ACC112 (cell line): ENCODE measurements around the gene HPS3.
"Not testable (repeated sequence)": the region's sequence is repeated elsewhere in the genome, so short reads cannot be mapped to it uniquely, and the experiment has no call there.

Experiments used
- H2AFZ ChIP-seq: fragments of 200-600 bp; sonication (generic); one replicate; pipeline ENCODE4 v1.6.0; 2017; ENCODE audit warnings: antibody characterized with exemption, low read length; ENCODE audit not compliant: unreplicated experiment
- H3K27ac ChIP-seq: fragments of 200-600 bp; sonication (generic); 2 replicates; pipeline ENCODE4 v1.5.1; 2014; ENCODE audit warnings: low read depth, mild to moderate bottlenecking, antibody characterized with exemption, low read length, moderate library complexity
- H3K27me3 ChIP-seq: fragments of 200-600 bp; sonication (generic); 2 replicates; pipeline ENCODE4 v1.6.1; 2014; ENCODE audit warnings: mild to moderate bottlenecking, antibody characterized with exemption, low read length, moderate library complexity, mixed read lengths; ENCODE audit not compliant: insufficient read depth
- H3K36me3 ChIP-seq: fragments of 200-600 bp; sonication (generic); 2 replicates; pipeline ENCODE4 v1.6.1; 2016; ENCODE audit warnings: mild to moderate bottlenecking, antibody characterized with exemption, low read length, moderate library complexity, mixed read lengths; ENCODE audit not compliant: insufficient read depth
- H3K4me1 ChIP-seq: fragments of 200-600 bp; sonication (generic); one replicate; pipeline ENCODE4 v1.6.1; 2016; ENCODE audit warnings: low read length, mixed read lengths; ENCODE audit not compliant: insufficient read depth, unreplicated experiment, control insufficient read depth
- H3K4me3 ChIP-seq: fragments of 200-600 bp; sonication (generic); 2 replicates; pipeline ENCODE4 v1.5.1; 2014; ENCODE audit warnings: mild to moderate bottlenecking, low read depth, low read length
- H3K79me2 ChIP-seq: fragments of 200-600 bp; sonication (generic); one replicate; pipeline ENCODE4 v1.6.0; 2016; ENCODE audit warnings: low read length; ENCODE audit not compliant: control insufficient read depth, unreplicated experiment, insufficient read depth

The HPS3 gene

DNA sequence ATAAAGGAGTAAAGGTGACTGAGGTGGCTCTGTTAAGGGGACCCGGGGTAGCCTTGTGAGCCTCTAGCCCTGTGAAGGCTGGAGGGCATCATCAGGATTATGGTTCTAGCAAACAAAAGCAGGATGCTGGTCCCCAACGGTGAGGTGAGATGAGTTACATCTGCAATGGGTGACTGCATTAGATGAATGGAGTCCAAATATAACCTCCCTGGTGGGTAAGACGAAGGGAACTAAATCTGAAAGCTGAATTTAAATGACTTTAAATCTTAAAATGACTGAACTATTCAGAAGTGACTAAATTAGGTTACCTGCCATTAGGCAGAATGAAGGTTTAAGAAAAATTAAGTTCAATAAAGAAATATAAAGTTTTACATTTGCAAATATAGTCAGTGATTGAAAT lies 38.5 kb upstream of the HPS3 start:
- H3K27ac ChIP-seq = no peak overlapping the region
- no peaks in the 10 kb centered on the region for H3K36me3 ChIP-seq
- no peaks in the 10 kb centered on the region for H3K27me3 ChIP-seq
- no peak overlapping the region for H3K4me3 ChIP-seq
- H3K4me1 ChIP-seq = no peaks in the 10 kb centered on the region
- H3K79me2 ChIP-seq = peaks cover 2% of the 10 kb centered on the region
- H2AFZ ChIP-seq = no peak overlapping the region

DNA sequence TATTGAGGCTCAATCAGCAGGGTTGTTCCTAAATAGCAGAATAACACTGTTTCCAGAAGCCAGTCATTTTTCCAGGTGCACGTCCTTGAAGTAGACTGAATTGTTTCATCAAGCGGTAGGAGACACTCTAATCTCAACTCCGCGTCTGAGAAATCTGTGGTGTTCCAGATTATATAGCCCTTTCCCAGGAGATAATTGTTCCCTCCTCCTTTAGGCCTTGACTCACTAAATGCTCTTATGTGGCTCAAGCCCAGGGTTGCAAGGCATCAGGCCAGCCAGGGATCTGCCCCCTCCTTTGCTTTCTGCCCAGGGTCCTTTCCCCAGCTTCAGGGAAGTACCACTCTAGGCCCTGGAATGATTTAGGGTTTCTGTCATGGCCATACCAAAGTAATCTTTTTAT lies 37.5 kb upstream of the HPS3 start:
- Histone ChIP-seq H3K27me3 (no peaks in the 10 kb centered on the region), H2AFZ (no peak overlapping the region), H3K27ac (no peak overlapping the region), H3K4me3 (no peak overlapping the region), H3K36me3 (no peaks in the 10 kb centered on the region), H3K79me2 (no peaks in the 10 kb centered on the region), H3K4me1 (no peaks in the 10 kb centered on the region)

DNA sequence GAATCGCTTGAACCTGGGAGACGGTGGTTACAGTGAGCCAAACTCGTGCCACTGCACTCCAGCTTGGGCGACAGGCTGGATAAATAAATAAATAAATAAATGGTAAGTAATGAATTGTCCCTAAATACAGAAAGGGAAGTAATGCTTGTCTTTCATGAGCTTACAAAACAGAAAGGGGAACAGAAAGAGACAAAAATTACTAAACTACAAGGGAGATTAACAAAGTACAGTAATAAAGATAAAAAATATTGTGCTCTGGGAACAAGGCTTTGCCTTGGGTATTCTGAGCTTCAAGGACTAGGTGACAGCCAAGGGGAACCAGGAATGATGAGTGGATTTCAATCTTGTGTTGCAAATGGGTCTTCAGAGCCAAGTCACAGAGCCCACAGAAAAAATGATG lies 34.0 kb upstream of the HPS3 start:
- H2AFZ ChIP-seq = no peak overlapping the region
- H3K27ac ChIP-seq = no peak overlapping the region
- H3K36me3 ChIP-seq = no peaks in the 10 kb centered on the region
- no peaks in the 10 kb centered on the region for H3K4me1 ChIP-seq
- no peaks in the 10 kb centered on the region for H3K27me3 ChIP-seq
- H3K79me2 ChIP-seq = no peaks in the 10 kb centered on the region
- H3K4me3 ChIP-seq = no peak overlapping the region

DNA sequence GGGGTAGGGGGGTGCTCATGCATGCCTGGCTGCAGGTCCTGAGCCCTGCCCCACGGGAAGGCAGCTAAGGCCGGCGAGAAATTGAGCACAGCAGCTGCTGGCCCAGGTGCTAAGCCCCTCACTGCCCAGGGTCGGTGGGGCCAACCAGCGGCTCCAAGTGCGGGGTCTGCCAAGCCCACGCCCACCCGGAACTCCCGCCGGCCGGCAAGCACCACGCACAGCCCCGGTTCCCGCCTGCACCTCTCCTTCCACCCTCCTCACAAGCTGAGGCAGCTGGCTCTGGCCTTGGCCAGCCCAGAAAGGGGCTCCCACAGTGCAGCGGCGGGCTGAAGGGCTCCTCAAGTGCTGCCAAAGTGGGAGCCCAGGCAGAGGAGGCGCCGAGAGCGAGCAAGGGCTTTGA lies 31.5 kb upstream of the HPS3 start:
- H3K4me1 ChIP-seq = not testable (repeated sequence)

DNA sequence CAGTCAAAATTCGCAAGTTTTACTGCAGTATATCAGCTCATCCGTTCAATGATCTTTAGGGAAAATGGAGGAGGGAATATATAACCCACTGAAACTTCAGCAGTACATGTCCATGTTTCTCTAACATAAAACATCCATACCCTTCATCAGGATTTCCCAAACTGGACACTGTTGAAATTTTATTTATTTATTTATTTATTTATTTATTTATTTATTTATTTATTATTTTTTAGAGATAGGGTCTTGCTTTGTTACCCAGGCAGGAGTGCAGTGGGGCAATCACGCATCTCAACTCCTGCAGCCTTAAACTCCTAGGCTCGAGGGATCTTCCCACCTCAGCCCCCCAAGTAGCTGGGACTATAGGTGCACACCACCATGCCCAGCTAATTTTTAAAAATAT lies 28.3 kb upstream of the HPS3 start:
- Histone ChIP-seq H3K79me2 (no peaks in the 10 kb centered on the region), H3K27ac (no peak overlapping the region), H3K27me3 (no peaks in the 10 kb centered on the region), H2AFZ (no peak overlapping the region), H3K4me3 (no peak overlapping the region), H3K36me3 (no peaks in the 10 kb centered on the region), H3K4me1 (no peaks in the 10 kb centered on the region)

More for the DNA sequence above, 31.5 kb upstream of the HPS3 start:
- not testable (repeated sequence) for H3K27me3 ChIP-seq, H3K27ac ChIP-seq, H3K79me2 ChIP-seq, H3K4me3 ChIP-seq, H2AFZ ChIP-seq, H3K36me3 ChIP-seq

DNA sequence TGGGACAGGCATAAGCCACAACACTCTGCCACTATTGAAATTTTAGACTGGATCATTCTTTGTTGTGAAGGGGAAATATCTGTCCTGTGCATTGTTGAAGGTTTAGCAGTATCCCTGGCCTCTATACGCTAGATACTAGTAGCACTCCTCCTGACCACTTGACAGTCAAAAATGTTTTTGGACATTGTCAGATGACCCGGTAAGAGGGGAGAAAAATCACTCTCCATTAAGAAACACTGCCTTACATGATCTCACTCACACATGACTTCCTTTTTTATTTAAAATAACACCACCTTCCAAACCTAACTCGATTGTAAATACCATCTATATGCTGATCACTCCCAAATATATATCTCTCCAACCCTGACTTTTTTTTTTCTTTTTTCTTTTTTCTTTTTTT lies 27.8 kb upstream of the HPS3 start:
- no peak overlapping the region for H3K27ac ChIP-seq
- no peak overlapping the region for H3K4me3 ChIP-seq
- H3K27me3 ChIP-seq = no peaks in the 10 kb centered on the region
- no peaks in the 10 kb centered on the region for H3K4me1 ChIP-seq
- H3K79me2 ChIP-seq = no peaks in the 10 kb centered on the region
- no peaks in the 10 kb centered on the region for H3K36me3 ChIP-seq
- H2AFZ ChIP-seq = no peak overlapping the region

DNA sequence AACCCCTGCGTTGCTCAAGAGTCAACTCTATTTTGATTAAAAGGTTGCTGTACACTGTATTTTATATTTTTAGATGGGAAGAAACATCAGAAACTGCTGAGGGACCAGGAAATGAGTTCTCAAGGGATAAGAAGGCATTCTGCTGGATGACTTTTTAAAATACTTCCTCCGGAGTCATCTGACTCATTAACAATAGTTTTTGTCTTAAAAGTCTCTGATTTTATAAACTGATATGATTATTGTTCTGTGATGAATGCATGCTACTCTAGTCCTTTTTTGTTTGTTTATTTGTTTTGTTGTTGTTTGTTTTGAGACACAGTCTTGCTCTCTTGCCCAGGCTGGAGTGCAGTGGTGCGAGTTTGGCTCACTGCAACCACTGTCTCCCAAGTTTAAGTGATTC lies 25.0 kb upstream of the HPS3 start:
- Histone ChIP-seq H2AFZ (no peak overlapping the region), H3K79me2 (no peaks in the 10 kb centered on the region), H3K4me1 (no peaks in the 10 kb centered on the region), H3K4me3 (no peak overlapping the region), H3K27me3 (no peaks in the 10 kb centered on the region), H3K36me3 (no peaks in the 10 kb centered on the region), H3K27ac (no peak overlapping the region)

DNA sequence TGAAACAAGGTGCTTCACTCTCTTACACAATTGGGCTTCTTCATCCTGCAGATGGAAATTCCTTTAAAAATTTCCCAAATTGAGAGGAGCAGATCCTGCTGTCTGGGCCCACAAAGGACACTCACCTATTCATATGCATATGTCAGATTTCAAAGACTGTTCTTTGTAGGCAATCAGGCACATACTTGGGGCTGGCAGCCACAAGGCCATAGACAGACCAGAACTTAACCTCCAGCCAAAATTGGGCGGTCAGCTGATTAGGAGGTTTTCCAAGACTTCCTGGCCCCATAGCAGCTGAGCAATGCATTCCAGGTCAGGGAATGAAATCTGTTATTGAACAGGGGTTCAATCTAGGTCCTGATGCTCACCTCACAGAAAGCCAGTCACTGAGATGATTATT lies 15.0 kb upstream of the HPS3 start:
- no peak overlapping the region for H3K27ac ChIP-seq

DNA sequence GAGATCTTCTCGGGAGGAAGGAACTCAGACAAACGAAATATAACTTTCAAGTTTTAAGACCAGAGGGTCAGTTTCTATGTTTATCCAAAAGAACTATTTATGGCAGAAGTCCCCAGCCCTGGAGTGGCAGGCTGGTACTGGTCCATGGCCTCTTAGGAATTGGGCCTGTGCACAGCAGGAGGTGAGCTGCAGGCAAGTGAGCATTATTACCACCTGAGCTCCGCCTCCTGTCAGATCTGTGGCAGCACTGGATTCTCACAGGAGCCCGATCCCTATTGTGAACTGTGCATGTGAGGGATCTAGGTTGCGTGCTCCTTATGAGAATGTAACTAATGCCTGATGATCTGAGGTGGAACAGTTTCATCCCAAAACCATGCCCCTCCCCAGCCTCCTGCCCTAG lies 14.3 kb upstream of the HPS3 start:
- no peak overlapping the region for H3K27ac ChIP-seq
- no peaks in the 10 kb centered on the region for H3K4me1 ChIP-seq
- H3K36me3 ChIP-seq = no peaks in the 10 kb centered on the region
- no peaks in the 10 kb centered on the region for H3K79me2 ChIP-seq
- no peak overlapping the region for H2AFZ ChIP-seq
- no peaks in the 10 kb centered on the region for H3K27me3 ChIP-seq
- no peak overlapping the region for H3K4me3 ChIP-seq

More for the DNA sequence above, 15.0 kb upstream of the HPS3 start:
- Histone ChIP-seq H3K79me2 (no peaks in the 10 kb centered on the region), H3K4me3 (no peak overlapping the region), H3K4me1 (no peaks in the 10 kb centered on the region), H3K27me3 (no peaks in the 10 kb centered on the region), H2AFZ (no peak overlapping the region), H3K36me3 (no peaks in the 10 kb centered on the region)

DNA sequence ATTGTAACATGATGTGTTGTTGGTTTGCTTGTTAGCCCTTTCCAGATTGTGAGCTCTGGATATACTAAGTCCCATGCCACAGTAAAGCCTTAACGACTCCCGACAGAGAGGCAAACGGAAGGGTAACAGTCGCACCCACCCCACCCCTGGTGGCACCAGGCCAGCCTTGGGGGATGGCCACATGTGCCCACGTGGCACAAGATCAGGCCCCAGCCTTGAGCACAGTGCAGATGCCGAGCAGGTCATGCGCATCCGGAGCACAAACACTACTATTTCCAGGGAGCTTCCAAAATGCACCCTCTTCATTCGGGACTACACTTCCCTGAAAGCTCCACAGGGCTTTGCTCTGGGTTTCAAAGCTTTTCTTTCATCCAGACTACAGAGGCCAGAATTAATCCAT lies 10.7 kb upstream of the HPS3 start:
- no peaks in the 10 kb centered on the region for H3K36me3 ChIP-seq
- H3K79me2 ChIP-seq = no peaks in the 10 kb centered on the region
- no peaks in the 10 kb centered on the region for H3K27me3 ChIP-seq
- no peak overlapping the region for H3K4me3 ChIP-seq
- no peak overlapping the region for H3K27ac ChIP-seq
- H2AFZ ChIP-seq = no peak overlapping the region
- H3K4me1 ChIP-seq = peaks cover 9% of the 10 kb centered on the region

DNA sequence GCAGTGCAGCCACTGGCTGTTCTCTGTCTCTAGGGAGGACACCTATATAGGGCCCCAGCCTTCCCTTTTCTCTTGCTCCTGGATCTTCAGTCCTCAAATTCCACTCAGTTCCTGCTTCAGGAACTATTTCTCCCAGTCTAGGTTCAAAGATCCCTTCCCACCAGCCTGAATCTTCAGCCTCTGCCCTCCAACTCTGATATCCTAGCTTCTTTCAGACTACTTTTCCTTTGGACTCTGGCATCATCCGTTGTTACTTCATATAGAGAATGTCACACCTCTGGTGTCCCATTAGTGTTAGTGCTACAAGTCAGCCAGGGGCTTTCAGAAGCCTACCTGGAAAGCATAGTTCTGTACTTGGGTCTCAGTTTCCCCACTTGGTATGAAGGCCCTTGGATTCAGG lies 10.0 kb upstream of the HPS3 start:
- Histone ChIP-seq H3K79me2 (no peaks in the 10 kb centered on the region), H3K27ac (no peak overlapping the region), H3K27me3 (no peaks in the 10 kb centered on the region), H3K36me3 (no peaks in the 10 kb centered on the region), H3K4me3 (no peak overlapping the region), H2AFZ (no peak overlapping the region), H3K4me1 (peaks cover 9% of the 10 kb centered on the region)
